KOPT-K1 (cell line): Measurements from ENCODE around the gene PTPRN2.

ENCODE experiments used
- H3K27ac ChIP-seq: fragments of 200-600 bp; sonication (generic); 2 replicates; pipeline ENCODE4 v1.5.1; 2016; ENCODE audit warnings: antibody characterized with exemption, mild to moderate bottlenecking, low read depth, low read length; ENCODE audit not compliant: poor library complexity, severe bottlenecking
- H3K36me3 ChIP-seq: fragments of 200-600 bp; sonication (generic); 2 replicates; pipeline ENCODE4 v1.5.1; 2017; ENCODE audit warnings: antibody characterized with exemption, mild to moderate bottlenecking, low read length, moderate library complexity; ENCODE audit not compliant: insufficient read depth
- H3K9me3 ChIP-seq: fragments of 200-600 bp; sonication (generic); 2 replicates; pipeline ENCODE4 v1.5.1; 2017; ENCODE audit warnings: antibody characterized with exemption, low read length, mild to moderate bottlenecking; ENCODE audit not compliant: insufficient read depth, poor library complexity, severe bottlenecking

The PTPRN2 gene

DNA sequence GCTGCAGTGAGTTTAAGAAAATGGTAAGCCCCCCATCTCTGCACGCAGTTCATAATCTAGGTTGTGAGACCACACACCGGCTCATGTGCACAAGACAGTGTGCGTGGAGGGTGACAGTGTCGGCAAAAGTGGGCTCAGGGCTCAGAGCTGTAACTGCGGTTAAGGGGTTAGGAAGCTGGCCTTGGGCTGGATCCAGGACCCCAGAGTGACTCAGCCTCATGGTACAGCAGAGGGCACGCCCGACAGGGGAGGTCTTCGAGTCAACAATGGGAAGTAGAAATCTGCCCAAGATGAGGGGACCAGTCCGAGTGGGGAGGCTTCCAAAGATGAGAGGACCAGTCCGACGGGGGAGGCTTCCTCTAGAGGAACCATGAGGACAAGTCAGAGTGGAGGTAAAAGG is 813.1 kb downstream of the PTPRN2 start:
- H3K36me3 ChIP-seq: no peaks in the 10 kb centered on the region
- H3K27ac ChIP-seq: no peak overlapping the region

DNA sequence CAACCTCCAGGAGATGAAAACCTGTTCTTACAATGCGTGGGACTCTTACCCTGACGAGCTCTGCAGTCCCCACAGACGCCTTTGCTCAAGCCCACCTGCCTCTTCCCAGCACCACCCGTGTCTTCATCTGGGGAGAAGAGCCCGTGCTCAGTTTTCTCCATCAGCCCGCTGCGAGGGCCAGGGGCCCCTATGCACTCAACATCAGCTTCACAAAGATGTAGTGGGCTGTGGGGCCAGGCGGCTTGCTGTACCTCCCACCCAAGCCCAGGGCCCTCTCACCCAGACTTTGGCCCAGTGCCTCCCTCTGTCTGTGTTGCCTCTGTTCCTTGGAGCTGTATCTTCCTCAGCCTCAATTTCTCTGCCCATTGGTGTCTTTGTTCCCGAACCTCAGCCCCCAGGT is 814.3 kb downstream of the PTPRN2 start:
- Histone ChIP-seq H3K27ac (no peak overlapping the region), H3K36me3 (no peaks in the 10 kb centered on the region), H3K9me3 (no peaks in the 10 kb centered on the region)

More for the DNA sequence above, 813.1 kb downstream of the PTPRN2 start:
- H3K9me3 ChIP-seq: no peaks in the 10 kb centered on the region

DNA sequence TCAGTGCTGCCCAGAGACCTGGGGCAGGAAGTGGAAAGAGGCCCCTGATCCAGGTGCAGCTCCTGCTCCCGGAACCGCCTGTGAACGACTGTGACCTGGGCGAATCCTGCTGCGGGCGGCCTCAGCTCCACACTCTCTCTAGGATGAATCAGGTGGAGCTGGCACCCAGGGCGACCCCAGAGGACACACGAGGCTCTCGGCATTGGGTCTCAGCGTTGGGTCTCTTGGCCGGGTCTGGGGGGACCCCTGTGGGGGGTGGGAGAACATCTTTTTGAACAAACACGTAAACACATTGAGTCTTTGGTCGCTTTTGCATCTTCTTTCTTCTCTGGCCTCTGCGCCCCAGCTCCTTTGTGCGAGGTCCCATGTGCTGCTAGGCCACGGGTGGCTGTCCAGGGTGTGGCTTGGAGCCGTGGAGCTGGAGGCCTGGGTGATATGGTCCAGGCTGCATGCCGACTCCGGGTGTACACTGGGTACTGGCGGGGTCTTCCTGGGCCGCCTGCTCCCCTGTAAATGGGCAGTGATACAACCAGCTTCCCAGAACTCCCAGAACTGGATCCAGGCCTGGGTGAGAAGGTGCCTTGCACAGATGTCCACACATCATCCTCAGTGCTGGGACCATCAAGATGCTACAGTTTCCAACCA is 815.0 kb downstream of the PTPRN2 start:
- Histone ChIP-seq H3K36me3 (no peaks in the 10 kb centered on the region), H3K9me3 (no peaks in the 10 kb centered on the region), H3K27ac (no peak overlapping the region)

DNA sequence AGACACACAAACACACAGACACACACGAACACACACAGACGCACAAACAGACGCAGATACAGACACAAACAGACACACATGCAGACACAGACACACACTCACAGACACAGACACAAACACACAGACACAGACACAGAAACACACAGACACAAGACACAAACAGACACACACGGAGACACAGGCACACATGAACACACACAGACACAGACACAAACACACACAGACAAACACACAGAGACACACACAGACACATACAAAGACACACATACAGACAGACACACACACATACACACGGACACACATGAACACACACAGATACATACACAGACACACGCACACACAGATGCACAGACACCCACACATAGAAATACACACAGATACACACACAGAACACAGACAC is 815.9 kb downstream of the PTPRN2 start:
- Histone ChIP-seq H3K9me3 (no peaks in the 10 kb centered on the region), H3K27ac (no peak overlapping the region), H3K36me3 (no peaks in the 10 kb centered on the region)

DNA sequence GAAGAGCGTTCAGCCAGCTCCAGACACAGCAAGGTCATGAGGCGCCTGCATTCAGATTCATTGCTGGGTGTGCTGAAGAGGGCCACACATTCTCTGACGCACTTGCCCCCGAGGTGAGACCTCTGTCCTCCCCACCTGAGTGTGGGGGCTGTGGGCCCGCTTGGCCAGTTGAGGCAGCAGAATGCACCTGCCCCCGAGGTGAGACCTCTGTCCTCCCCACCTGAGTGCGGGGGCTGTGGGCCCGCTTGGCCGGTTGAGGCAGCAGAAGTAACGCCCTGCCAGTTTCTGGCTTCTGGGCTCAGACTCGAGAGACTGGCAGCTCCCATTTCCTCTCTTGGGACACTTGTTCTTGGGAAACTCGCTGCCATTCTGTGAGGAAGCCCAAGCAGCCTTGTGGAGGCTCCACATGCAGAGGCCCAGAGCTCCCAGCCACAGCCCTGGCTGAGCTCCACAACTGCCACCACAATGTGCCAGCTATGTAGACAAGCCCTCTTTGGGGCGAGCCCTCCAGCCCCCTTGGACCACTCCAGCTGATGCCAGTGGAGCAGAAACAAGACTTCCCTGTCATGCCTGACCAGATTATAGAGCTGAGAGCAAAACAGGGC is 816.8 kb downstream of the PTPRN2 start:
- H3K9me3 ChIP-seq: no peaks in the 10 kb centered on the region
- H3K27ac ChIP-seq: no peak overlapping the region
- no peaks in the 10 kb centered on the region for H3K36me3 ChIP-seq

DNA sequence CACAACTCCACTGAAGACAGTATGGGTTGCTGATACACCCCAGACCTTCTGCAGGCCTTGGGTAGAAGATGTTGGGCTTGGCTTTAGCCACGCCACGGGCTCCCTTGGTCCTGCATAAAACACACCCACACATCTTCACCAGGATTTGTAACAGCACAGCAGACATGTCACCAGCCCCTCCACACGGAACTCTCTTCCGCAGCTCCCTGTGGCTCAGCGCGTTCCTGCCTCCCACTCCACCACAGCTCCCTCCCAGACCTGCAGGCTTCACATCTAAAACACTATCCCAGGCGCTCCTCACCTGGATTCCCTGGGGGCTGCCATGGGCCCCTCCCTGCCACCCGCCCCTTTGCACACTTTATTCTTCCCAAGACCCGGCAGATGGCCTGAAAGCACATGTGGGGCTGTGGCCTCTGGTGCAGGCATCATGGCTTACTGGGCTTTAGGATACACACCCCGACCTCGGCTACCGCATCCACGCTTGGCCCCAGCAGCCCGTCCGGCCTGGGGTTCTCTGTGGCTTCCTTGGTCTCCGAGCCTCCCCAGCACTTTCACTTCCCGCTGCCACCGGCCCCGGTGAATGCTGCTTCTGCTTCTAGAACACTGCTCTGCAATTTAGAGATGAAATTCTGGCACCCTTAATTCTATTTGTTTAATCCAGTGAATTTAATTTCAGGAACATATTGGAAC is 818.0 kb downstream of the PTPRN2 start:
- Histone ChIP-seq H3K9me3 (no peaks in the 10 kb centered on the region), H3K36me3 (no peaks in the 10 kb centered on the region), H3K27ac (no peak overlapping the region)

DNA sequence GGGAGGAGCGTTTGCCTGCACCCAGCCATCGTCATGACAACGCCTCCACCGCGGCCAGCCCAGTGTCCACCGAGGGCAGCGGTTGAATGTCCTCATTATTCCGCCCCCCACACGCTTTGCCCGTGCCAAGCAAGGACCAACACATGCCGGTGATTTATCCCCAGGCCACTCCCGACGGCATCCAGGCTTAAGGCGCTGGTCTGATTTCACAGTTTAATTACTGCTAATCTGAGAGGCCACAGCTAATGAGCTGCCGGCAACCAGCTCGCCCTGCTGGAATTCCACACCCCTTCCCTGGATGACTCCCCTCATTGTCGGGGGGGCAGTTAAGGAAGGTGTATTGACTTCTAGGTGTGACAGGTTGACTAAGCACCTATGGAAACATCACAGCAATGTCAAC is 818.5 kb downstream of the PTPRN2 start:
- Histone ChIP-seq H3K27ac (no peak overlapping the region), H3K9me3 (peaks cover 2% of the 10 kb centered on the region), H3K36me3 (no peaks in the 10 kb centered on the region)

DNA sequence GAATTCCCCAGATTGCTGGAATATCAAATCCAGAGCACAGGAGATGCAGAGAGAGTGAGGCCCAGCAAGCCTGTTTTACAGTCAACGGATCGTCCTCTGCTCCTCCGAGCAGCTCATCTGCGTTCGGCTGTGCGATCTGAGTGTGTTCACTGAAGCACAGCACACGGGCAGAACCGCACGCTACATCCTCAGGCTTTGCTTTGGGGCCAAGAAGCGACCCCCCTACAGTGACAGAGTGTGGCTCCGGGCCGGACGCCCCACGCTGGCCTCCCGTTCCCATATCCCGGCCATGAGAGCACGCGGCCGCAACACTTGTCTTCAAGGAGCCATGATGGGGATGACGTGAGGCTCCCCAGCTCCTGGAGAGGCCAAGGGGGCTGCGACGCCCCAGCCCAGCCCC is 819.4 kb downstream of the PTPRN2 start:
- no peaks in the 10 kb centered on the region for H3K36me3 ChIP-seq
- no peak overlapping the region for H3K27ac ChIP-seq
- H3K9me3 ChIP-seq: peaks cover 11% of the 10 kb centered on the region

DNA sequence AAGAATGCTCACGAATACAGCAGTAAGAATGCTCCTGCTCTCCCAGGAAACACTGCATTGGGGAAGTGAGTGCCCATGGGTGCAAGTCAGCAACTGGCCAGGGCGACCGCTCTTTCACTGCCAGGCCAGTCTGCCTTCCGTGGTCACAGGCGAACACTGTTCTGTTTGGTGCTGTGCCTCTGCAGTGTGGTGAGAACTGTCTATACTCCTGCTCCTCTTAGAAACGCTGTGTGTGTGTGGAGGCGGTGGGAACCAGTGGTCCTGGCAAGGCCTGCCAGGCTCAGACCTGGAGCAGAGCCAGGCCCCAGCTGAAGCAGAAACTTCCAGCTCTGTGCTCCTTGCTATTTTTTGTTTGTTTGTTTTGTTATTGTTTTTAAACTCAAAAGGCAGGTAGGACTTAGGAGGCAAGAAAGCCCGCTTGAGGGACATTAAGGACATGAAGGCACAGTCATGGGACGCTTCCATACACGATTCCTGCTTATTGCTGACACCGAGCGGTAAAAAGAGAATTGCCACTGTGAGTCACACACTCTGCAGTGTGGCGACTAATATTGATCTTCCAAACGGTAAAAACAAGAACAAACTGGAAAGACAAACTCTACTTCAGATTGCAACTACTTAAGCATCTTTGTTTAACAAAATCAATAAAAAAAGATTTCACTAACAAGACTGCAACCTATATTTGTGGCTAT is 820.0 kb downstream of the PTPRN2 start:
- H3K36me3 ChIP-seq: no peaks in the 10 kb centered on the region
- H3K9me3 ChIP-seq: peaks cover 12% of the 10 kb centered on the region
- no peak overlapping the region for H3K27ac ChIP-seq

DNA sequence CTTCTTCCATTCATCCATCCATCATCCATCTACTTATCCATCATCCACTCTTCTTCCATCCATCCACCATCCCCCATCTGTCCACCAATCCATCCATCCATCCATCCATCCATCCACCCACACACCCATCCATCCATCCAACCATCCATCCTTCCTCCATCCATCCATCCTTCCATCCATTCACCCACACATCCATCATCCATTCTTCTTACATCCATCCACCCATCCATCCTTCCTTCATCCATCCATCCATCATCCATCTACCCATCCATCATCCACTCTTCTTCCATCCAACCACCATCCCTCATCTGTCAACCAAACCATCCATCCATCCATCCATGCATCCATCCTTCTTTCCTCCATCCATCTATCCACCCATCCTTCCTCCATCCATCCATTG is 821.5 kb downstream of the PTPRN2 start:
- peaks cover 12% of the 10 kb centered on the region for H3K9me3 ChIP-seq
- H3K36me3 ChIP-seq: no peaks in the 10 kb centered on the region
- no peak overlapping the region for H3K27ac ChIP-seq

DNA sequence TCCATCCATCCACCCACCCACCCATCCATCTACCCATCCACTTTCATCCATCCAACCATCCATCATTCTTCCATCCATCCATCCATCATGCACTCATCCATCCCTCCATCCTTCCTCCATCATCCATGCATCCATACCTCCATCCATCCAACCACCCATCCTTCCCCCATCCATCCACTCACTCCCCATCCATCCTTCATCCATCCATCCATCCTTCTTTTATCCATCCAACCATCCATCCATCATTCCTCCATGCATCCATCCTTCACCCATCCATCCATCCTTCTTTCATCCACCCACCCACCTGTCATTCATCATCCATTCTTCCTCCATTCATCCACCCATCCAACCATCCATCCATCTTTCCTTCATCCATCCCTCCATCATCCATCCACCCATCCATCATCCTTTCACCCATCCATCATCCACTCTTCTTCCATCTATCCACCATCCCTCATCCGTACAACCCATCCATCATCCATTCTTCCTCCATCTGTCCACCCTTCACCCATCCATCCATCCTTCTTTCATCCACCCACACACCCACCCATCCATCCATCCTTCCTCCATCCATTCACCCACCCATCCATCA is 822.6 kb downstream of the PTPRN2 start:
- Histone ChIP-seq H3K9me3 (peaks cover 12% of the 10 kb centered on the region), H3K36me3 (no peaks in the 10 kb centered on the region)

DNA sequence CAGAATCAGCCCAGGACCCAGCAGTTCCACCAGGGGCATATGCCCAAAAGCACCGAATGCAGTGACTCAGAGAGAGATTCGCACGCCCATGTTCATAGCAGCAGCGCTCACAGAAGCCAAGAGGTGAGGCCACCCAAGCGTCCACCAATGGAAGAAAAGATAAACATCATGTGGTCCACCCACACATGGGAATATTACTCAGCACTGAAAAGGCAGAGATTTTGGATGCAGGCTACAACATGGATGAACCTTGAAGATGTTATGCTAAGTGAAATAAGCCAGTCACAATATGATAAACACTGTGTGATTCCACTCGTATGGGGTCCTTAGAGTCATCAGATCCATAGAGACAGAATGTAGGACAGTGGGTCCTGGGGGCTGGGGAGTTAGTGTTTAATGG is 823.4 kb downstream of the PTPRN2 start:
- Histone ChIP-seq H3K36me3 (no peaks in the 10 kb centered on the region), H3K27ac (no peak overlapping the region), H3K9me3 (peaks cover 12% of the 10 kb centered on the region)

More for the DNA sequence above, 822.6 kb downstream of the PTPRN2 start:
- H3K27ac ChIP-seq: no peak overlapping the region

DNA sequence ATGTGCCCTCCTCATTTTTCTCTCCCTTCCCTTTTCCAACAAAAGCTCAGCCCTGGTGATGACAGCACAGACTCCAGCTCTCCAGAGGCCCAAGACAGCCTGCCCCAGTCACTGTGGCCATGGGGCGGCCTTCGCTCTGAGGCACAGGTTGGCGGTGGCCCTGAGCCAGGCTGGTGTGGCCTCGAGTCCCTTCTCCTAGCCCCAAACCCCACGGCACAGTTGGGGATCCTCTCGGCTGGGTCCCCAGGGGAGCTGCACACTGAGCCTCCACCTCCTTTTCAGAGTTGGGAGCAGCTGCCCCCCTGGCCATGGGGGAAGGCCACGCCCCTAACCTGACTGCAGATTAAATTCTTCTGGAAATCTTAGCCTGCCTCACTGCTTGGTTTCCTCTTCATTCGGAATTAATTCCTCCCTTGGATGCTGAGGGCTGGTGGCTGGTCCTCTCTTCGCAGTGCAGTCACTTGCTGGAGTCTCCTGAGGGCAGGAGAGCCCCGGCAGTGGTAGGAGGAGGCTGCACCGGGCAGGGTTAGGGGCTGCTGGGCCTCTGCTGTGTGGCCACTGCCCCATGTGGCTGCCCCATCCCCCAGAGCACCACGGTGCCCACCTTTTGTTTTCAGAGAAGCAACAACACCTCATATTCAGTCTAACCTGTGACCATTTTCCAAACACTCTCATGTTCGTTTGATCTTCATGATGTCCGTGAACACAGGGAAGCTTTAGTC is 824.2 kb downstream of the PTPRN2 start:
- H3K9me3 ChIP-seq: peaks cover 12% of the 10 kb centered on the region
- no peak overlapping the region for H3K27ac ChIP-seq
- no peaks in the 10 kb centered on the region for H3K36me3 ChIP-seq

DNA sequence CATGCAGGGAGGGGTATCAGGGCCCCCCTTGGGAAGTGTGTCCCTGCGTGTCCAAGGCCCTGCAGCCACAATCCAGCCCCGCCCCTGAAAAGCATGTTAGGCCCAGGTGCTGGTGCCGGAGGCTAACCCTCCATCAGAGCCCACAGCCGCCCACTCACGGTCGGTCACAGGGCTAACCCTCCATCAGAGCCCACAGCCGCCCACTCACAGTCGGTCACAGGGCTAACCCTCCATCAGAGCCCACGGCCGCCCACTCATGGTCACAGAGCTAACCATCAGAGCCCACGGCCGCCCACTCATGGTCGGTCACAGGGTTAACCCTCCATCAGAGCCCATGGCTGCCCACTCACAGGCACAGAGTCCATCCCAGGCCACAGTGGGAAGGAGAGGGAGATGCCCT is 824.8 kb downstream of the PTPRN2 start:
- H3K27ac ChIP-seq: no peak overlapping the region
- H3K9me3 ChIP-seq: peaks cover 12% of the 10 kb centered on the region

More for the DNA sequence above, 824.8 kb downstream of the PTPRN2 start:
- no peaks in the 10 kb centered on the region for H3K36me3 ChIP-seq
